ENCODE measurements around the gene APH1A.
"Not testable (repeated sequence)": the region's sequence is repeated elsewhere in the genome, so short reads cannot be mapped to it uniquely, and the experiment has no call there.

Gene APH1A

DNA sequence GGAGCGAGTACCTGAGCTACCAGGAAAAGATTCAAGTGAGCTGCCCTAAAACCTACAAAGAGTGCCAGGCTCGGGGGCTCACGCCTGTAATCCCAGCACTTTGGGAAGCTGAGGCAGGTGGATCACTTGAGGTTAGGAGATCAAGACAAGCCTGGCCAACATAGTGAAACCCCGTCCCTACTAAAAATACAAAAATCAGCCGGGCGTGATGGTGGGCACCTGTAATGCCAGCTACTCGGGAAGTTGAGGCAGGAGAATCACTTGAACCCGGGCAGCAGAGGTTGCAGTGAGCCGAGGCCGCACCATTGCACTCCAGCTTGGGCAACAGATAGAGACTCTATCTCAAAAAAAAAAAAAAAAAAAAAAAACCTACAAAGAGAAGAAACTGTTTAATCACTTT is 35.9 kb downstream of the APH1A start:
- DNase-seq = not testable (repeated sequence)

DNA sequence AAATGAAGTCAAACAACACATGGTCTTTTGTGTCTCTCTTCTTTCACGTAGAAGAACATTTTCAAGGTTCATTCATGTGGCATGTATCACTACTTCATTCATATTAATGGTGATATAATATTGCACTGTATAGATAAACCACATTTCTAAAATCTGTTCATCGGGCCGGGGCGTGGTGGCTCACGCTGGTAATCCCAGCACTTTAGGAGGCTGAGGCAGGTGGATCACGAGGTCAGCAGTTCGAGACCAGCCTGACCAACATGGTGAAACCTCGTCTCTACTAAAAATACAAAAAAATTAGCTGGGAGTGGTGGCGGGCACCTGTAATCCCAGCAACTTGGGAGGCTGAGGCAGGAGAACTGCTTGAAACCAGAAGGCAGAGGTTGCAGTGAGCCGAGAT is 40.6 kb downstream of the APH1A start:
- not testable (repeated sequence) for DNase-seq

DNA sequence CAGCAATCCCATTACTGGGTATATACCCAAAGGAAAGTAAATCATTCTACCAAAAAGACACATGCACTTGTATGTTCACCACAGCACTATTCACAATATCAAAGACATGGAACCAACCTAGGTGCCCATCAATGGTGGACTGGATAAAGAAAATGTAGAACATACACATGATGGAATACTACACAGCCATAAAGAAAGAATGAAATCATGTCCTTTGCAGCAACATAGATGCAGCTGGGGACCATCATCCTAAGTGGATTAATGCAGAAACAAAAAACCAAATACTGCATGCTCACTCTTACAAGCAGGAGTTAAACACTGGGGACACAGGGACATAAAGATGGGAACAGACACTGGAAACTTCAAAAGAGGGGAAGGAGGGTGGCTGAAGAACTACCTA is 41.6 kb downstream of the APH1A start:
- DNase-seq = no peak

DNA sequence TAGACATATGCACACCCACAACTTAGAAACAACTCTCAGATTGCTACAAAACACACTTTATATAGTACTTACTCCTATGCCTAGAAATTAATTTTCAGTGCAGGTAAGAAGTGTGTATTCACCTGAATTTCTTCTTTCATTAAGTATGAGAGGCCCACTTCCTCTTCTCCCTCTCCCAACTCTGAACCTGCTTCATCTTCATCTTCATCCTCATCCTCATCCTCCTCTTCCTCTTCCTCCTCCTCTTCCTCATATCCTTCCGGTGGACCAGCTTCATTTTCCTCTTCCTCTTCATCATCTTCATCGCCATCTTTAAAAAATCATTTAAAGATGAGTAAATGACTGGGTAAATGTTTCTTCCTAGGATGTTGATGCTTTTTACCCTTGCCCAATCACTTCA is 42.3 kb downstream of the APH1A start:
- no peak for DNase-seq

DNA sequence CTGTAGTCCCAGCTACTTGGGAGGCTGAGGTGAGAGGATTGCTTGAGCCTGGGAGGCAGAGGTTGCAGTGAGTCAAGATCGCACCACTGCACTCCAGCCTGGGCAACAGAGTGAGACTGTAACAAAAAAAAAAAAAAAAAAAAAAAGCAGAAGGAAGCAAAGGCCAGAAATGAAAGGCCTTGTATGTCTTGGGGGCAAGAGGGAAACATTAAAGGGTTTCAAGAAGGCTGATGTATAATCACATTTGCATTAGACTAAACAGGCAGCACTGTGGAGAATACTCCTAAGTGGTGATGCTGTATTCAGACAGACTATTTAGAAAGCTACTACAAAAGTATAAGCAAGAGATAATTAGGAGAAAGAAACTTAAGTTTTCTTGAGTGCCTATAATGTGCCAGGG is 43.3 kb downstream of the APH1A start:
- DNase-seq = no peak

DNA sequence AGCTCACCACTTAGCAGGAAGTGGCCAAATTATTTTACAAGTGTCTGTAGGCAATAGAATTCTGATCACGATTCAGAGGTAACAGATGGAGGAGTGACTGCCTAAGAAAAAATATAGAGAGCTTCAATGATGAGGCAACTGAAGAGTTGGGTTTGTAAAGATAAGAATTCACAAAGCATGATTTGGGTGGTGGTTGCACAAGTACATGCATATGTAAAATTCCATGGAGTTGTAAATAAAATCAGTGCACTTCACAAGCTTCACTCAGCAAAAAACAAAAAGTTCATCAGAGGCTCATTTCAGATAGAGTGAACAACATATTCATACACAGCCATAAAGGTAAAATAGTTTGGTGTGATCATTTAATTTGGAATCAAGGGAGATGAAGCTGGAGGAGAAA is 43.8 kb downstream of the APH1A start:
- DNase-seq = no peak

DNA sequence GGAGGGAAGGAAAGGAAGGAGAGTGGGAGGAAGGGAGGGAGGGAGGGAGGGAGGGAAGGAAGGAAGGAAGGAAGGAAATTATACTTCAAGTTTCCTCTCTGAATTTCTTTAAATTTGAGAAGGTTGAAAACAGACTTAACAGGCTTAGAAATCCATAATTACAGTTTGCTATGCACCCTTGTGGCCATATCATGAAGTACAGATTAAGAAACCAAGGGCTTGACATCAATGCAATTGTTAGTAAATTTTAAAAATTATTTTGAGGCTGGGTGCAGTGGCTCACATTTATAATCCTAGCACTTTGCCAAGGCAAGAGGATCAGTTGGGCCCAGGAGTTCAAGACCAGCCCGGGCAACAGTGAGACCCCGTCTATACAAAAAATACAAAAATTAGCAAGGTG is 47.3 kb downstream of the APH1A start:
- no peak for DNase-seq

DNA sequence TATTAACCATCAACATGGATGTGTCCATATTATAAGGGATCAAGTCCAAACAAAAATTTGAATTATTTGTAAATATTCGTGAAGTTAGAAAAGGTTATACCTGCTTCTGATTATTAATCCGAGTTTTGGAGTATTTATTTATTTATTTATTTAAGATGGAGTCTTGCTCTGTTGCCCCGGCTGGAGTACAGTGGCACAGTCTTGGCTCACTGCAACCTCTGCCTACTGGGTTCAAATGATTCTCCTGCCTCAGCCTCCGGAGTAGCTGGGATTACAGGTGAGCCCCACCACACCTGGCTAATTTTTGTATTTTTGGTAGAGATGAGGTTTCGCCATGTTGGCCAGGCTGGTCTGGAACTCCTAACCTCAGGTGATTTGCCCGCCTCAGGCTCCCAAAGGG is 53.0 kb downstream of the APH1A start:
- DNase-seq = not testable (repeated sequence)
